Fibroblast of villous mesenchyme (primary cell): ENCODE results near the gene ASS1. TPM values are rescaled to one million over a fixed set of nuclear protein-coding genes. Genes with fewer than 3 reads are reported as not detected.

Experiments
- DNase-seq: peaks from one replicate; pipeline ENCODE4 v3.0.0-alpha.2; 2010; ENCODE audit warnings: low read depth
- H3K4me3 ChIP-seq: 2 replicates; pipeline ENCODE4 v1.5.1; 2011; ENCODE audit warnings: low read depth, mild to moderate bottlenecking, low read length
- total RNA-seq: library from RNA; depleted of rRNA; stranded (reverse); fragments of >200 nt; gene quantifications from 2 replicates; pipeline ENCODE4 v1.2.3, GENCODE V29; 2012
- TF ChIP-seq, protein P1 (sequence below): IDR thresholded peaks from 2 replicates; pipeline ENCODE4 v1.5.1; 2012; ENCODE audit warnings: low read depth, mild to moderate bottlenecking, low read length; ENCODE audit not compliant: insufficient read depth

ASS1 gene
- total RNA-seq, 1 donor: 230 TPM

DNA sequence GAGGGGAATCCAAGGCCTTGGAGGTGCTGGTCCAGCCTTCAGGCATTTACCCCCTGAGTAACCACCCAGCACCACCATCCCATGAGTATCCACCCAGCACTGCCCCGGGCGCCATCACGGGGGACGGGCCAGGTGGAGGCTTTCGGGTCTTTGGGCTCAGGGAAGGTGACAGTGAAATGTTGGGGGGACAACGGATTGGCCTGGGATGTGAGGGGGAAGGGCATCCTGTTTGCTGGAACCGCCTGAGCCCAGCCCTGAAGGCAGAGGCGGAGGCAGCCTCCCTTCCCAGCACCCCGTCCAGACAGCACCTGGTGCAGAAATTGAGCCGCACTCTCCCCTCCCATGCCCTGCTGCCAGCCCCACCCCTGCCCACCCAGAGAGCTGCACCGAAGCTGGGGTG, 17.0 kb downstream of the ASS1 start:
- H3K4me3 ChIP-seq: no peak overlapping the region
- TF ChIP-seq, protein P1, sequence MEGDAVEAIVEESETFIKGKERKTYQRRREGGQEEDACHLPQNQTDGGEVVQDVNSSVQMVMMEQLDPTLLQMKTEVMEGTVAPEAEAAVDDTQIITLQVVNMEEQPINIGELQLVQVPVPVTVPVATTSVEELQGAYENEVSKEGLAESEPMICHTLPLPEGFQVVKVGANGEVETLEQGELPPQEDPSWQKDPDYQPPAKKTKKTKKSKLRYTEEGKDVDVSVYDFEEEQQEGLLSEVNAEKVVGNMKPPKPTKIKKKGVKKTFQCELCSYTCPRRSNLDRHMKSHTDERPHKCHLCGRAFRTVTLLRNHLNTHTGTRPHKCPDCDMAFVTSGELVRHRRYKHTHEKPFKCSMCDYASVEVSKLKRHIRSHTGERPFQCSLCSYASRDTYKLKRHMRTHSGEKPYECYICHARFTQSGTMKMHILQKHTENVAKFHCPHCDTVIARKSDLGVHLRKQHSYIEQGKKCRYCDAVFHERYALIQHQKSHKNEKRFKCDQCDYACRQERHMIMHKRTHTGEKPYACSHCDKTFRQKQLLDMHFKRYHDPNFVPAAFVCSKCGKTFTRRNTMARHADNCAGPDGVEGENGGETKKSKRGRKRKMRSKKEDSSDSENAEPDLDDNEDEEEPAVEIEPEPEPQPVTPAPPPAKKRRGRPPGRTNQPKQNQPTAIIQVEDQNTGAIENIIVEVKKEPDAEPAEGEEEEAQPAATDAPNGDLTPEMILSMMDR: no peak
- DNase-seq: no peak

- H3K4me3 ChIP-seq: no peak overlapping the region
- TF ChIP-seq, protein P1: no peak
- DNase-seq: no peak
Observed at GRCh38 chr9:130462685-130463540, 18.2 kb downstream of the ASS1 start.

DNA sequence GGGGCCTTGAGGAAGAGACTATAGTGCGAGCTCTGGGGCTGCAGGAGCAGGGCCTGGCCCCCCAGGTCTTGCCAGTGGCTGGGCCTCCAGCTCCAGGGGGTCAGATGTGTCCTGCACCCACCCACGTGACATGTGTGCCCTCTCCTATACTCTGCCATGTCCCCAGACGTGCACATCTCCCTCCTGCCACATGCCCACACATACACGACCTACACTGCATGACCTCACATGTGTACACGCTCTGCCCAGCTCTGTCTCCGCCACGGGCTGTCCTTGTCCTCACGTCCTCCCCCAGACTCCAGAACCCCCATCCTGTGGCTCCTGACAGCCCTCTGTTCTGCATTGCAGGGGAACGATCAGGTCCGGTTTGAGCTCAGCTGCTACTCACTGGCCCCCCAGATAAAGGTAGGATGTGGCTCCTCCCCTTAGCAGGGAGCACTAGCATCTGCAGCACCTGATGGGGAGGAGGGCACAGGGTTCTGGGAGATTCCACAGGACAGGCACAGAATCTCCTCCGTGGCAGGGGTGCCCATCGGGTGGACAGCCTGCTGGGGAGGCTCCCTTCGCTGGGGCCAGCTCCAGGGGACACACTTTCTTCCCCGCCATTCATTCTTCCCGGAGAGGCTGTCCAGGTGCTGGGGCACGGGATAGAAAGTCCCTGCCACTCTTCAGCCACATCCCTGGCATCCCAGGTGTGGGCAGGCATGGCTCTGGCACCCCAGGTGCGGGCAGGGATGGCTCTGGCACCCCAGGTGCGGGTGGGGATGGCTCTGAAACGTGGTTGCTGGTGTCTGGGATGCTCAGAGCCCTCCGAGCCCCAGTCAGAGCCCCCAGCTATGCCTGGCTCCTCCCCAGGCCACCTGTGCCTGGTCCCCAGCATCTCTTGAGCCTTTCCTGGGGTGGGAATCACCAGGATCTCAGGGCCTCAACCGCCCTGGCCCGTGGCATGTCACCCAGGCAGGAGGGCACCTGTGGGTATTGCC, 19.3 kb downstream of the ASS1 start:
- DNase-seq: no peak
- TF ChIP-seq, protein P1: no peak
- H3K4me3 ChIP-seq: no peak overlapping the region

DNA sequence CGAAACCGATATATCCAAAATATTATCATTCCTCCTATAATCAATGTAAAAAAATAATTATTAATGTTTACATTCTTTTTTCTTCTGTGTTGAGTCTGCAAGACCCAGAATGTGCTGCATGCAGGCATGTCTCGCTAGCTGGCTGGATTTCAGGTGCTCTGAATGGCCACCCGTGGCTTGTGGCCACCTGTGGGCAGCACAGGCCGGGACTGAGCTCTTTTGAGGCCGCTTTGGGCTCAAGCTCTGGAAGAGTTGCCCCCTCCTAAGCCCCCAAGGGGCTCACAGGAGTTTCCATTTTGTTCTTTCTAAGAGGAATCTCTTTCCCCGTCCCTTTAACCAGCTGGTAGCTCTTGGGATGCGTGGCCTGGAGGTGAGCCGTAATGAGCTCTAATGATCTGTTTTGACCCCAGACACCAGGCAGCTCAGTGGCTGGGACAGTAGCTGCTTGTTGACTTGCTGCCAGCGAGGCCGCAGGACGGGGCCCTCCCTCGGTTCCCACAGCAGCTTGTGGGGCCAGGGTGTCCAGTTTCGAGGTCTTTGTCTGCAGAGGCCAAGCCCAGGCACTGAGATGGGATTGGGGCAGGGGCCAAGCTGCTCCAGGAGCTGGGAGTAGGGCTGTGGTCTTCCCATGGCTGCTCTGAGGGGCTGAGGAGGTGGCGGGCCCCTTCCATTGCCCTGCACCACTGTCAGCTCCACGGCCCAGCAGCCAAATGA, 20.8 kb downstream of the ASS1 start:
- TF ChIP-seq, protein P1: no peak

DNA sequence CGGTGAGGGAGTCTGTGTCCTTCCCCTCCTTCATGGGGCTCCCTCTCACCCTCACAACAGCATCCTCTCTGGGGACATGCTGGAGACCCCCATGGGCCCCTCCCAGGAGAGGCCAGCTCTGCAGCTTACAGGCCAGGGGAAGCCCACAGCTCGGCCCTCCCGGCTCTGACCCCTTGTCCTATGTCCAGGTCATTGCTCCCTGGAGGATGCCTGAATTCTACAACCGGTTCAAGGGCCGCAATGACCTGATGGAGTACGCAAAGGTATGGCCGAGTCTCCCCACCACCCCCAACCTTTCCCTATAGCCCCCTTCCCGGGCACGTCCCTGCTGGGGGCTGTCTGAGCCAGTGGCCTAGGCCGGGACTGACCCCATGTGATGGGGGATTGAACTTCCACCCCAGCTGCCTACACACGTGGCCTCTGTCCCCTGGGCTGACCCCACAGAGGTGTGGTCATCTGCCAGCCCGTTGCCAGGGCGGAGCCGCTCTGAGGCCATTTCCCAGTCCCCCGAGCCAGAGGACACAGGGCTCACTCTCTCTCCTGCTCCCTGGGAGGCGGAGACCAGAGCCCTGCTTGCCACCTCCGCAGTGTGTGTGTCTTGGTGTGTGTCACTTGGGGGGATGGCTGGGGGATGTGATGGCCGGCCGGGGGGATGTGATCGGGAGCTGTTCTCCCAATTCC, 21.9 kb downstream of the ASS1 start:
- no peak overlapping the region for H3K4me3 ChIP-seq
- no peak for DNase-seq
- TF ChIP-seq, protein P1: no peak

More for the DNA sequence above, 20.8 kb downstream of the ASS1 start:
- no peak overlapping the region for H3K4me3 ChIP-seq
- DNase-seq: no peak

- TF ChIP-seq, protein P1: no peak
- H3K4me3 ChIP-seq: no peak overlapping the region
- DNase-seq: no peak
Observed at GRCh38 chr9:130467316-130467715, 22.6 kb downstream of the ASS1 start.
